Measurements from ENCODE around the gene G3BP1. TPM values are rescaled to one million over a fixed set of nuclear protein-coding genes. Genes with fewer than 3 reads are reported as not detected.

Gene G3BP1
- total RNA-seq, 1 experiment from 2014 or later = 290 TPM

DNA sequence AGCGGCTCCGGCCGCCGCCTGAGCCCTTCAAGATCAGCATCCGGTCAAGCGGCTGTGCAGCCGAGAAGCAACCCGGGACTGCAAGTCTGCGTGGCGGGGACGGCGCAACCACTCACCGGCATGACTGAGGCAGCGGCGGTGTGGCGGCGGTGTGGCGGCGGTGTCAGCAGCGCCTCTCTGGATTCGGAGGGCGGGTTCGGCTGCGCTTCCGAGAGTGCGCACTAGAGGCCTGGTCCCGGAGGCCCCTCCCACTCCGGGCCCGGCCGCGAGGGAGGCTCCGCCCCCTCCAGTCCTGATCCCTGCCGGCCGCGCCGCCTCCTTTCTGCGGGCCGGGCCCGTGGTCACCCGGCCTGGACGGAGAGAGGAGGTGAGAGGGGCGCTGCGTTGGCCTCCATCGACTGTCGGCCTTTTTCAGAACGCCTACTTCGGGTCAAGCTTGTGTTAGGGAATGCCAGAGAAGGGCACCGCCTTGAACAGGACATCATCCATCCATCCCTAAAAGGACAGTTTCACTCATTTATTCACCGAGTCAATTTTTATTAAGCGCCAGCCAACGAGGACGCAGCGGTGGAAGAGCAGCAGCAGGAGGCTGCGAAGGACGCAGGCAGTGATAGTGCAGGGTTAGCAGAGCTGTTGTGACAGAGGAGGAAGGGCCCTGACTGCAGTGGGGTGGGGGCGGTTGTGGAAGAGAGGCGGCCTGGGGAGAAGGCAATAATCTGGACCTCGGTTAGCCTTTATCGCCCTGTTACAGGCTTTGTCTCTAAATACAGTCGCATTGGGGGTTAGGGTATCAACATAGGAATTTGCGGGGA, 13.1 kb upstream of the G3BP1 start, which contains the start of gene ATOX1:
ATOX1 (minus strand) TSS at position 202 of the 812 bp plus-strand sequence; CDS start at position 122, 80 bp downstream.
- TF ChIP-seq SIN3A (IDR thresholded peaks at IDR 0.05; ENCODE audit: borderline replicate concordance, insufficient read depth, low read depth, low read length) (peak; percentile 73; the same call in 1 of the 2 replicates), POLR2AphosphoS5 (IDR thresholded peaks at IDR 0.05; ENCODE audit: low read depth, low read length) (peak; percentile 82), TCF7L2 (IDR thresholded peaks at IDR 0.05; ENCODE audit: low read depth, low read length) (no peak)
- TF ChIP-seq, protein P1, sequence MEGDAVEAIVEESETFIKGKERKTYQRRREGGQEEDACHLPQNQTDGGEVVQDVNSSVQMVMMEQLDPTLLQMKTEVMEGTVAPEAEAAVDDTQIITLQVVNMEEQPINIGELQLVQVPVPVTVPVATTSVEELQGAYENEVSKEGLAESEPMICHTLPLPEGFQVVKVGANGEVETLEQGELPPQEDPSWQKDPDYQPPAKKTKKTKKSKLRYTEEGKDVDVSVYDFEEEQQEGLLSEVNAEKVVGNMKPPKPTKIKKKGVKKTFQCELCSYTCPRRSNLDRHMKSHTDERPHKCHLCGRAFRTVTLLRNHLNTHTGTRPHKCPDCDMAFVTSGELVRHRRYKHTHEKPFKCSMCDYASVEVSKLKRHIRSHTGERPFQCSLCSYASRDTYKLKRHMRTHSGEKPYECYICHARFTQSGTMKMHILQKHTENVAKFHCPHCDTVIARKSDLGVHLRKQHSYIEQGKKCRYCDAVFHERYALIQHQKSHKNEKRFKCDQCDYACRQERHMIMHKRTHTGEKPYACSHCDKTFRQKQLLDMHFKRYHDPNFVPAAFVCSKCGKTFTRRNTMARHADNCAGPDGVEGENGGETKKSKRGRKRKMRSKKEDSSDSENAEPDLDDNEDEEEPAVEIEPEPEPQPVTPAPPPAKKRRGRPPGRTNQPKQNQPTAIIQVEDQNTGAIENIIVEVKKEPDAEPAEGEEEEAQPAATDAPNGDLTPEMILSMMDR (IDR thresholded peaks at IDR 0.05) = no peak
- TF ChIP-seq, protein P2, sequence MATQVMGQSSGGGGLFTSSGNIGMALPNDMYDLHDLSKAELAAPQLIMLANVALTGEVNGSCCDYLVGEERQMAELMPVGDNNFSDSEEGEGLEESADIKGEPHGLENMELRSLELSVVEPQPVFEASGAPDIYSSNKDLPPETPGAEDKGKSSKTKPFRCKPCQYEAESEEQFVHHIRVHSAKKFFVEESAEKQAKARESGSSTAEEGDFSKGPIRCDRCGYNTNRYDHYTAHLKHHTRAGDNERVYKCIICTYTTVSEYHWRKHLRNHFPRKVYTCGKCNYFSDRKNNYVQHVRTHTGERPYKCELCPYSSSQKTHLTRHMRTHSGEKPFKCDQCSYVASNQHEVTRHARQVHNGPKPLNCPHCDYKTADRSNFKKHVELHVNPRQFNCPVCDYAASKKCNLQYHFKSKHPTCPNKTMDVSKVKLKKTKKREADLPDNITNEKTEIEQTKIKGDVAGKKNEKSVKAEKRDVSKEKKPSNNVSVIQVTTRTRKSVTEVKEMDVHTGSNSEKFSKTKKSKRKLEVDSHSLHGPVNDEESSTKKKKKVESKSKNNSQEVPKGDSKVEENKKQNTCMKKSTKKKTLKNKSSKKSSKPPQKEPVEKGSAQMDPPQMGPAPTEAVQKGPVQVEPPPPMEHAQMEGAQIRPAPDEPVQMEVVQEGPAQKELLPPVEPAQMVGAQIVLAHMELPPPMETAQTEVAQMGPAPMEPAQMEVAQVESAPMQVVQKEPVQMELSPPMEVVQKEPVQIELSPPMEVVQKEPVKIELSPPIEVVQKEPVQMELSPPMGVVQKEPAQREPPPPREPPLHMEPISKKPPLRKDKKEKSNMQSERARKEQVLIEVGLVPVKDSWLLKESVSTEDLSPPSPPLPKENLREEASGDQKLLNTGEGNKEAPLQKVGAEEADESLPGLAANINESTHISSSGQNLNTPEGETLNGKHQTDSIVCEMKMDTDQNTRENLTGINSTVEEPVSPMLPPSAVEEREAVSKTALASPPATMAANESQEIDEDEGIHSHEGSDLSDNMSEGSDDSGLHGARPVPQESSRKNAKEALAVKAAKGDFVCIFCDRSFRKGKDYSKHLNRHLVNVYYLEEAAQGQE (IDR thresholded peaks at IDR 0.05; ENCODE audit: insufficient read depth in 1 of 2, low read depth in 2 of 2, low read length in 1 of 2) = 0 out of 4 replicates have a peak, but pooled peaks of 1 of the 2 experiments have one; percentile 30
- intact Hi-C loops (cut with micrococcal nuclease; ENCODE audit: unreplicated experiment) = no loop called here
- ATAC-seq (peak; percentile 99), DNase-seq (ENCODE audit: low read depth, low spot score) (no peak)
- ChIA-PET POLR2A (no interaction called here), CTCF (no interaction called here)
- Histone ChIP-seq H3K27me3 (ENCODE audit: control insufficient read depth, insufficient read depth, low read length) (no peaks in the 10 kb centered on the region), H3K36me3 (ENCODE audit: control insufficient read depth, insufficient read depth, low read length) (peaks cover 1% of the 10 kb centered on the region), H3K9me3 (ENCODE audit: control insufficient read depth, insufficient read depth, low read depth, low read length) (no peaks in the 10 kb centered on the region), H3K4me1 (ENCODE audit: control insufficient read depth, insufficient read depth, low read length) (peaks cover 18% of the 10 kb centered on the region), H3K4me3 (ENCODE audit: low read depth in 2 of 2, low read length in 2 of 2) (peak within 1 kb of the TSS; percentile 85 to 88), H3K27ac (ENCODE audit: low read length) (peak within 1 kb of the TSS; percentile 88)
- in situ Hi-C loops (cut with HindIII; ENCODE audit: low pct_unique_long_range_greater_than_20kb, low sequenced_read_pairs) = no loop called here
- no TSS peak for BruUV-seq (replicated peaks)

DNA sequence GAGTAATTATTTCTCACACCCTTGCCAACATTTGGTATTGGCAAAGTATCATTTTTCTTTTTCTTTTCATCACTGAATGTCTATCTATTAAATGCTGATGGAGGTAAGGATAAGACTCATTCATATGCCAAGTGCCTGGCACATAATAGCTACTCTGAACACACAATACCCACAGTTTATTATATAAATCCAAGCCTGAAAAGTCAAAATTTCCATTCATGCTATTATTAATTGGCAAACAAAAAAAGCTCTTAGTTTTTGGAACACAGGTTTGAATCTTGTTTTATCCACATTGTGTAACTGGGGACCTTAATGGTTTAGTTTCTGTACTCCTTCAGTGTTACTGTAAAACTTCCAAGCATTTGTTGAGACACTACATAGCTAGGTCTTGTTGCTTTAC, 7.0 kb upstream of the G3BP1 start:
- no peaks in the 10 kb centered on the region for H3K9me3 ChIP-seq (ENCODE audit: control insufficient read depth, insufficient read depth, low read depth, low read length)
- no peaks in the 10 kb centered on the region for H3K36me3 ChIP-seq (ENCODE audit: control insufficient read depth, insufficient read depth, low read length)
- H3K4me3 ChIP-seq (ENCODE audit: low read depth in 2 of 2, low read length in 2 of 2) = no peak overlapping the region
- intact Hi-C loops (cut with micrococcal nuclease; ENCODE audit: unreplicated experiment) = no loop called here
- TF ChIP-seq, protein P1 (IDR thresholded peaks at IDR 0.05) = no peak
- no peaks in the 10 kb centered on the region for H3K4me1 ChIP-seq (ENCODE audit: control insufficient read depth, insufficient read depth, low read length)
- in situ Hi-C loops (cut with HindIII; ENCODE audit: low pct_unique_long_range_greater_than_20kb, low sequenced_read_pairs) = no loop called here
- ATAC-seq (no peak), DNase-seq (ENCODE audit: low read depth, low spot score) (no peak)
- no peak overlapping the region for H3K27ac ChIP-seq (ENCODE audit: low read length)
- no peaks in the 10 kb centered on the region for H3K27me3 ChIP-seq (ENCODE audit: control insufficient read depth, insufficient read depth, low read length)
- CTCF ChIA-PET = interaction anchor here (0.6 kb wide), 1 partner anchor 379 kb away, joined by 3 read pairs; no protein-coding TSS in a partner anchor
- BruUV-seq (replicated peaks) = no TSS peak
- POLR2A ChIA-PET = no interaction called here

Measured in Panc1 (cell line).